MM.1S (cell line): ENCODE results near the gene EPHX1.
"Not testable (repeated sequence)": the region's sequence is repeated elsewhere in the genome, so short reads cannot be mapped to it uniquely, and the experiment has no call there.

Experiments
- DNase-seq: peaks from one replicate; pipeline ENCODE4 v3.0.0-alpha.2; 2015
- H2AFZ ChIP-seq: fragments of 300-600 bp; sonication (generic); 2 replicates; pipeline ENCODE4 v1.6.0; 2016; ENCODE audit warnings: antibody characterized with exemption, low read length
- H3F3A ChIP-seq: fragments of 300-600 bp; sonication (generic); 2 replicates; pipeline ENCODE4 v1.6.1; 2016; ENCODE audit warnings: mild to moderate bottlenecking, antibody characterized with exemption, low read length, moderate library complexity, mixed read lengths; ENCODE audit not compliant: insufficient read depth
- H3K27ac ChIP-seq: fragments of 300-600 bp; sonication (generic); 2 replicates; pipeline ENCODE4 v1.5.1; 2016; ENCODE audit warnings: mild to moderate bottlenecking, low read length
- H3K27me3 ChIP-seq: fragments of 300-600 bp; sonication (generic); replicated peaks from 2 replicates; pipeline ENCODE4 v1.6.0; 2016; ENCODE audit warnings: low read length; ENCODE audit not compliant: insufficient read depth
- H3K36me3 ChIP-seq: fragments of 300-600 bp; sonication (generic); replicated peaks from 2 replicates; pipeline ENCODE4 v1.6.1; 2016; ENCODE audit warnings: mild to moderate bottlenecking, low read length, mixed read lengths; ENCODE audit not compliant: insufficient read depth
- H3K4me1 ChIP-seq: fragments of 300-600 bp; sonication (generic); 2 replicates; pipeline ENCODE4 v1.6.1; 2016; ENCODE audit warnings: low read length, mixed read lengths
- H3K4me2 ChIP-seq: fragments of 300-600 bp; sonication (generic); 2 replicates; pipeline ENCODE4 v1.6.0; 2016; ENCODE audit warnings: low read depth, low read length
- H3K4me3 ChIP-seq: fragments of 300-600 bp; sonication (generic); 2 replicates; pipeline ENCODE4 v1.5.1; 2016; ENCODE audit warnings: low read length, mixed read lengths
- H3K79me2 ChIP-seq: fragments of 300-600 bp; sonication (generic); 2 replicates; pipeline ENCODE4 v1.6.1; 2016; ENCODE audit warnings: mixed run types, low read length, mixed read lengths
- H3K9ac ChIP-seq: fragments of 300-600 bp; sonication (generic); 2 replicates; pipeline ENCODE4 v1.6.1; 2016; ENCODE audit warnings: low read length, mixed read lengths
- H3K9me2 ChIP-seq: fragments of 300-600 bp; sonication (generic); replicated peaks from 2 replicates; pipeline ENCODE4 v1.6.1; 2016; ENCODE audit warnings: mild to moderate bottlenecking, low read length, mixed read lengths; ENCODE audit not compliant: insufficient read depth
- H3K9me3 ChIP-seq: fragments of 300-600 bp; sonication (generic); replicated peaks from 2 replicates; pipeline ENCODE4 v1.6.1; 2016; ENCODE audit warnings: mild to moderate bottlenecking, low read length, mixed read lengths; ENCODE audit not compliant: insufficient read depth
- H4K20me1 ChIP-seq: fragments of 300-600 bp; sonication (generic); 2 replicates; pipeline ENCODE4 v1.6.1; 2016; ENCODE audit warnings: mild to moderate bottlenecking, low read length, moderate library complexity, mixed read lengths; ENCODE audit not compliant: insufficient read depth
- EZH2 ChIP-seq: fragments of 300-600 bp; sonication (generic); optimal IDR thresholded peaks from 2 replicates; pipeline ENCODE3; 2017; ENCODE audit warnings: low read depth, mild to moderate bottlenecking, antibody characterized with exemption, low read length, mixed read lengths
- EZH2phosphoT487 ChIP-seq: fragments of 300-600 bp; sonication (generic); IDR thresholded peaks from 2 replicates; pipeline ENCODE4 v1.6.1; 2018; ENCODE audit warnings: antibody characterized with exemption, low read length
- TF ChIP-seq, protein P1 (sequence below): fragments of 300-600 bp; sonication (generic); IDR thresholded peaks from 2 replicates; pipeline ENCODE4 v1.5.1; 2016; ENCODE audit warnings: antibody characterized with exemption, low read length, mixed read lengths

Gene EPHX1

DNA sequence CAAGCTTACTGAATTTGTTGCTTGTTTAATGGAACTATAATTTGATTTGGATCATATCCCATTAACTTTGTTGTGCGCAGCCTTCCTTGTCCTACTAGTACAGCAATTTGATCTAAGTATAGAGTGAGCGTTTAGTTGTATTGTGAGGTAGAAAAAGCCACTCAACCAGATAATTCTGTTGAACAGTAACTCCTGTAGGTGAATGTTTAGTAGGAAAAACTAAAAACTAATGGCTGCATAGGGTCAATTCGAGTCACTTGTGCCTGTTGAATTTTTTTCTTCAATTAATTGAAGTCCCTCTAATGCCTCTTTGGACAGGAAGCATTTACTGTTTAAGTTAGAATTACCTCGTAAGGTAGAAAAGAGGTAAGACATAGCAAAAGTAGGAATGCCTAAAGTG lies 15.0 kb upstream of the EPHX1 start:
- no peaks in the 10 kb centered on the region for H4K20me1 ChIP-seq
- TF ChIP-seq, protein P1, sequence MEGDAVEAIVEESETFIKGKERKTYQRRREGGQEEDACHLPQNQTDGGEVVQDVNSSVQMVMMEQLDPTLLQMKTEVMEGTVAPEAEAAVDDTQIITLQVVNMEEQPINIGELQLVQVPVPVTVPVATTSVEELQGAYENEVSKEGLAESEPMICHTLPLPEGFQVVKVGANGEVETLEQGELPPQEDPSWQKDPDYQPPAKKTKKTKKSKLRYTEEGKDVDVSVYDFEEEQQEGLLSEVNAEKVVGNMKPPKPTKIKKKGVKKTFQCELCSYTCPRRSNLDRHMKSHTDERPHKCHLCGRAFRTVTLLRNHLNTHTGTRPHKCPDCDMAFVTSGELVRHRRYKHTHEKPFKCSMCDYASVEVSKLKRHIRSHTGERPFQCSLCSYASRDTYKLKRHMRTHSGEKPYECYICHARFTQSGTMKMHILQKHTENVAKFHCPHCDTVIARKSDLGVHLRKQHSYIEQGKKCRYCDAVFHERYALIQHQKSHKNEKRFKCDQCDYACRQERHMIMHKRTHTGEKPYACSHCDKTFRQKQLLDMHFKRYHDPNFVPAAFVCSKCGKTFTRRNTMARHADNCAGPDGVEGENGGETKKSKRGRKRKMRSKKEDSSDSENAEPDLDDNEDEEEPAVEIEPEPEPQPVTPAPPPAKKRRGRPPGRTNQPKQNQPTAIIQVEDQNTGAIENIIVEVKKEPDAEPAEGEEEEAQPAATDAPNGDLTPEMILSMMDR = no peak
- no peak for TF ChIP-seq EZH2
- TF ChIP-seq EZH2phosphoT487 = no peak
- no peaks in the 10 kb centered on the region for H3K9me3 ChIP-seq
- no peak overlapping the region for H3K27ac ChIP-seq
- DNase-seq = no peak
- H3K4me1 ChIP-seq = no peaks in the 10 kb centered on the region
- no peaks in the 10 kb centered on the region for H3K9me2 ChIP-seq
- no peak overlapping the region for H3K4me2 ChIP-seq
- no peaks in the 10 kb centered on the region for H3K79me2 ChIP-seq
- no peaks in the 10 kb centered on the region; the same call in 1 of the 2 replicates for H3K36me3 ChIP-seq
- H3K4me3 ChIP-seq = no peak overlapping the region
- no peak overlapping the region for H2AFZ ChIP-seq
- no peak overlapping the region for H3K9ac ChIP-seq
- H3F3A ChIP-seq = no peaks in the 10 kb centered on the region
- no peaks in the 10 kb centered on the region for H3K27me3 ChIP-seq

DNA sequence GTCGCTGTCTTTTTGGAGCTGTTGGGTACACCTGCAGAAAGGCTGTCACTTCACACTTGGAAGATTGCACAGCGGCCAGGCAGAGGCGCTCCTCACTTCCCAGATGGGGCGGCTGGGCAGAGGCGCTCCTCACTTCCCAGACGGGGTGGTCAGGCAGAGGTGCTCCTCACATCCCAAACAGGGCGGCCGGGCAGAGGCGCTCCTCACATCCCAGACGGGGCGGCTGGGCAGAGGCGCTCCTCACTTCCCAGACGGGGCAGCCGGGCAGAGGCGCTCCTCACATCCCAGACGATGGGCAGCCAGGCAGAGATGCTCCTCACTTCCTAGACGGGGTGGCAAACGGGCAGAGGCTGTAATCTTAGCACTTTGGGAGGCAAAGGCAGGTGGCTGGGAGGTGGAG lies 13.8 kb upstream of the EPHX1 start:
- H3K27ac ChIP-seq, H3K9me2 ChIP-seq, DNase-seq, H3K79me2 ChIP-seq, H3F3A ChIP-seq, H3K4me2 ChIP-seq, H3K27me3 ChIP-seq, H3K4me3 ChIP-seq, H3K9ac ChIP-seq, H3K4me1 ChIP-seq, H2AFZ ChIP-seq, H3K9me3 ChIP-seq, H3K36me3 ChIP-seq, H4K20me1 ChIP-seq: not testable (repeated sequence)

- H3K4me1 ChIP-seq, H3F3A ChIP-seq, H3K27ac ChIP-seq, H3K4me3 ChIP-seq, DNase-seq, H3K9ac ChIP-seq, H2AFZ ChIP-seq, H3K27me3 ChIP-seq, H3K9me2 ChIP-seq, H3K9me3 ChIP-seq, H3K4me2 ChIP-seq, H4K20me1 ChIP-seq, H3K79me2 ChIP-seq, H3K36me3 ChIP-seq: not testable (repeated sequence)
These were observed 8.8 kb upstream of the EPHX1 start for GRCh38 chr1:225801146-225801545.

- Histone ChIP-seq H3K79me2 (peaks cover 3% of the 10 kb centered on the region; the same call in 1 of the 2 replicates), H3K27ac (no peak overlapping the region), H3K36me3 (no peaks in the 10 kb centered on the region), H4K20me1 (no peaks in the 10 kb centered on the region), H3K9ac (no peak overlapping the region), H3K9me3 (no peaks in the 10 kb centered on the region), H3K4me3 (no peak overlapping the region), H3K9me2 (no peaks in the 10 kb centered on the region), H3K27me3 (no peaks in the 10 kb centered on the region), H2AFZ (no peak overlapping the region), H3K4me2 (no peak overlapping the region), H3F3A (no peaks in the 10 kb centered on the region; the same call in 1 of the 2 replicates), H3K4me1 (no peaks in the 10 kb centered on the region)
- no peak for DNase-seq
- no peak for TF ChIP-seq EZH2
- TF ChIP-seq, protein P1 = no peak
- no peak for TF ChIP-seq EZH2phosphoT487
These were observed 3.7 kb upstream of the EPHX1 start for GRCh38 chr1:225806249-225806648.

- not testable (repeated sequence) for H3K79me2 ChIP-seq, DNase-seq, H3K9ac ChIP-seq, H3K4me2 ChIP-seq, H3K36me3 ChIP-seq, H3K9me3 ChIP-seq, H3F3A ChIP-seq, H3K4me3 ChIP-seq, H3K9me2 ChIP-seq, H3K27ac ChIP-seq, H4K20me1 ChIP-seq, H3K27me3 ChIP-seq, H2AFZ ChIP-seq, H3K4me1 ChIP-seq
These were observed 3.2 kb upstream of the EPHX1 start for GRCh38 chr1:225806736-225807135.
